GM12875 (cell line): Measurements from ENCODE around the gene TARDBP.
"Not testable (repeated sequence)": the region's sequence is repeated elsewhere in the genome, so short reads cannot be mapped to it uniquely, and the experiment has no call there.

Experiments used
- H3K4me3 ChIP-seq: one replicate; pipeline ENCODE4 v1.5.1; 2011; ENCODE audit warnings: low read depth, low read length, control low read depth
- TF ChIP-seq, protein P1 (sequence below): IDR thresholded peaks from 2 replicates; pipeline ENCODE4 v1.5.1; 2011; ENCODE audit warnings: low read depth, mild to moderate bottlenecking, control low read depth, inconsistent platforms, low read length, moderate library complexity, borderline replicate concordance; ENCODE audit not compliant: insufficient read depth

TARDBP gene

DNA sequence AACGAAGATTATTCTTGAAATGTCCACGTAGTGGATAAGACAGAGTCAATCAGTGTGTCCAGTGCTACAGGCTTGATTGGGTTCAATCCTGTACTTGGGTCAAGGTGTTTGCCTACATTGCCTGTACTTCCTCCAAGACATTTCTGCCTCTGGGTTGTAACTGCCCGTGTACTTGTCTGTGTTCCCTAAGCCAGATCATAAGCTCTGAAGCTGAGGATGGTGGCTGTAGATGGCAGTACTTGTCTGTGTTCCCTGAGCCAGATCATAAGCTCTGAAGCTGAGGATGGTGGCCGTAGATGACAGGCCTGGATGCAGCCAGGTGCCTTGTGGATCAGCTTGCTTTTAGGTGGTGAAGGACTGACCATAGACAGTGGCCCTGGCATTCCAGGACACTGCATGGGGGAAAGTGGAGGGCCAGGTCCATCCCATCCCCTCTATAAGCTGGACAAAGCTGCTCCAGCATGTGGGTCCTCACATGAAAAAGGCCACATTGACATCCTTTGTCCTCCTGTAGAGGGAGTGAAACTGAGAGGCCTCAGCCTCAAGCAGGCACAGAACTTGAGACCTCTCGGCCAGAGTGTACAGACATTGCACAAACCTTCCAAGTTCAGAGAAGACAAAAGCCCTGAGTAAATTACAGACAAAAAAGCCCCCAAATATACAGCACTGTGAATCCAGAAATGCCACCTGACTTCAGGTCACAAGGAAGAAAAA is 49.4 kb downstream of the TARDBP start:
- TF ChIP-seq, protein P1, sequence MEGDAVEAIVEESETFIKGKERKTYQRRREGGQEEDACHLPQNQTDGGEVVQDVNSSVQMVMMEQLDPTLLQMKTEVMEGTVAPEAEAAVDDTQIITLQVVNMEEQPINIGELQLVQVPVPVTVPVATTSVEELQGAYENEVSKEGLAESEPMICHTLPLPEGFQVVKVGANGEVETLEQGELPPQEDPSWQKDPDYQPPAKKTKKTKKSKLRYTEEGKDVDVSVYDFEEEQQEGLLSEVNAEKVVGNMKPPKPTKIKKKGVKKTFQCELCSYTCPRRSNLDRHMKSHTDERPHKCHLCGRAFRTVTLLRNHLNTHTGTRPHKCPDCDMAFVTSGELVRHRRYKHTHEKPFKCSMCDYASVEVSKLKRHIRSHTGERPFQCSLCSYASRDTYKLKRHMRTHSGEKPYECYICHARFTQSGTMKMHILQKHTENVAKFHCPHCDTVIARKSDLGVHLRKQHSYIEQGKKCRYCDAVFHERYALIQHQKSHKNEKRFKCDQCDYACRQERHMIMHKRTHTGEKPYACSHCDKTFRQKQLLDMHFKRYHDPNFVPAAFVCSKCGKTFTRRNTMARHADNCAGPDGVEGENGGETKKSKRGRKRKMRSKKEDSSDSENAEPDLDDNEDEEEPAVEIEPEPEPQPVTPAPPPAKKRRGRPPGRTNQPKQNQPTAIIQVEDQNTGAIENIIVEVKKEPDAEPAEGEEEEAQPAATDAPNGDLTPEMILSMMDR = 0 out of 2 replicates have a peak, but pooled peaks have one; percentile 4

DNA sequence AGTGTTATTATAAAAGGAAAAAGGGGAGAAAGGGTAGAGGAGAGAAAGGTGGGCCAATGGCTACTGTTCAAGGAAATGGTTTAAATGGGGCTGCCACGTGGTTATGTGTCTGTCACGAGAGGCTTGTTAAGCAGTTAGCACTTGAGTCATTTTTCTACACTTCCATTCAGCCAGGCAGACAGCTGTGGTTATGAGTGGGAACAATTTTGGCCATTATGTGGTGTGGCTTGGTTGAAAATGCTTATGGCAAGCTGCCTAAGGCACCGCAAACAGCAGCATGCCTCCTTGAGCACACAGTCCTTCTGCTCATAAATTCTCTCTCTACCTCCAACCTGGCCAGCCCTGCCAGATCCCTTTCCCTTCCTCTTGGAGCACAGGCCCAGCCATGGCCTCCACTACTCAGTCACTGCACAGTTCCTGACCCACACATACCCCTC is 50.5 kb downstream of the TARDBP start:
- no peak overlapping the region for H3K4me3 ChIP-seq
- TF ChIP-seq, protein P1 = no peak

More for the DNA sequence above, 49.4 kb downstream of the TARDBP start:
- H3K4me3 ChIP-seq = no peak overlapping the region

DNA sequence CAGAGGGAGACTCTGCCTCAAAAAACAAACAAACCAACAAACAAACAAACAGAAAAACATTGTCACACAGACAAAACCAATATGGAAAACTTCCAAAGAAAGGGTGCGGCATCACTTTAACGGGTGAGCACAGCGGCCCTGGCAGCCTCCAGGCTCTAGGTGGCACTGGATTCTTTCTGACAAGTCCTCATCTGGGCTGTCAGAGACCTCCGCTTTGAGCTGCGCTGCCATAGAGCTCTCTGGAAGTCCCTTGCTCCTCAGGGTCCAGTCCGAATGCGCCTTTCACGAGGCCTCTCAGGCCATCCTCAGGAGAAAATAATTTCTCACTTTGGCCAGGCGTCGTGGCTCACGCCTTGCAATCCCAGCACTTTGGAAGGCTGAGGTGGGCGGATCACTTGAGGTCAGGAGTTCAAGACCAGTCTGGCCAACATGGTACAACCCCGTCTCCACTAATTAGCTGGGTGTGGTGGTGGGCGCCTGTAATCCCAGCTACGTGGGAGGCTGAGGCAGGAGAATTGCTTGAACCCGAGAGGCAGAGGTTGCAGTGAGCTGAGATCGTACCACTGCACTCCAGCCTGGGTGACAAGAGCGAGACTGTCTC is 51.6 kb downstream of the TARDBP start:
- not testable (repeated sequence) for H3K4me3 ChIP-seq

DNA sequence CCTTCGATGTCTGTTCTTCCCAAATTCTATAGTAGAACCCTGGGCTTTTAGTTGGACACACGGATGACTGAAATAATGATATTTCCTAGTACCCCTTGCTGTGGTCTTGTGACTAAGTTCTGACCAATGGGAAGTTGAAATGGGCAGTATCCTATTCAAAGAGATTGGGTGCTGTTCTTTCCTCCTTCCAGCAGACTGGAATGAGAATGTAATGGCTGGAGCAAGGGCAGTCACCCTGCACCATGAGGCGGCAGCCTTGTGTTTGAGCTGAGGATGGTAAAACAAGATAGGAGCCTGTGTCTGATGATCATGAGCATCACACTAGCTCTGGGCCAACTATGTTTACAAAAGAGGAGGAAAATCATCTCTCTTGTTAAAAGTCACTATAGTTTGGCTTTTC is 52.5 kb downstream of the TARDBP start:
- TF ChIP-seq, protein P1 = no peak

DNA sequence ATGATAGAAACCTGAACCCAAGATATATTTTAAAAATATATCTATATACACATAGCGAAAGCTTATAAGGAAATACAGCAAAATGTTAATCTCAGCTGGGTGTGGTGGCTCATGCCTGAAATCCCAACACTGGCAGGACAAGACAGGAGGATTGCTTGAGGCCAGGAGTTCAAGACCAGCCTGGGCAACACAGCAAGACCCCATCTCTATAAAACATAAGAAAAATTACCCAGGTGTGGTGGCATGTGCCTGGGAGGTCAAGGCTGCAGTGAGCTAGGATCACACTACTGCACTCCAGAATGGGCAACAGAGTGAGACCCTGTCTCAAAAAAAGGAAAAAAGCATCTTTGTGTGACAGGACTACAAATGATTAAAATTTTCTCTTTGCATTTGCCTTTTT is 53.3 kb downstream of the TARDBP start:
- TF ChIP-seq, protein P1 = no peak
- H3K4me3 ChIP-seq = no peak overlapping the region

More for the DNA sequence above, 52.5 kb downstream of the TARDBP start:
- H3K4me3 ChIP-seq = no peak overlapping the region

DNA sequence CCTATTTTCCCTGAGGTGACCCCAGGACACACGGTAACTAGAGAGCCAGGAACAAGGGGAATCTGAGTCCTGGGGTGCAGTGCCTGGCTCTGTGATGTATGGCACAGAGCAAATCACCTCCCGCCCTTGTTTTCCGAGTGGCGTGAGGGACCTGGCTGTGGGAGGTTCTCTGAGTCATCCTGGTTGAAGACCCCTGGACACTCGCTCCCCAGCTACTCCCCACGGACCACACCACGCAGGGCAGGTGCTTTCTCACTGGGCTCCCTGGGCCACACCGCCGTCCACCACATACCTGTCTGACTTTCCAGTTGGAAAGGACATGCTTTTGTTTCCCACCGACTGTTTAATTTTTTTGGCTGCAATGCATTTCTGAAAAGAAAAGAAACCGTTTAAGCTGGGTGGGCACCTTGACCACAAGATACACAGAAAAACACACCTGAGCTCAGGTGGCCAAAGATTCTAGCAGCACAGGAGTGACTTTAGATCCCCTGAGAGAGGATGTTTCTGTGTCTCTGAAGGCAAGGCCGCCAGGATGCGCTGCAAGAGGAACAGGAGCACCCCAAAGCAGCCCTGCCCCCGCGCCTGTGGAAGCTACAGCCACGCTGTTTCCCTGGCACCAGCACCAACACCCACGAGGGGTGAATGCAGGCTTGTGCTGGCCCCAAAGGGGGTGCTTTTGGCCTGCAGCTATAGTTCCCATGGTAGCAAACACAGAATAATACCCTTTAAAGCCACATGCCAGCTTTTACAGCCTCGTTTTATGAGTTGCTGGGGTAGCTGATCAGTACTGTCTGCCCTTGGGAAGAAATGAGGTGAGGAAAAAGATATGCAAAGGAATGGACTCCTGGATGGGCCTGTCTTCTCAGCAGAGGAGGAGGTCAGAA is 55.5 kb downstream of the TARDBP start:
- TF ChIP-seq, protein P1 = no peak

DNA sequence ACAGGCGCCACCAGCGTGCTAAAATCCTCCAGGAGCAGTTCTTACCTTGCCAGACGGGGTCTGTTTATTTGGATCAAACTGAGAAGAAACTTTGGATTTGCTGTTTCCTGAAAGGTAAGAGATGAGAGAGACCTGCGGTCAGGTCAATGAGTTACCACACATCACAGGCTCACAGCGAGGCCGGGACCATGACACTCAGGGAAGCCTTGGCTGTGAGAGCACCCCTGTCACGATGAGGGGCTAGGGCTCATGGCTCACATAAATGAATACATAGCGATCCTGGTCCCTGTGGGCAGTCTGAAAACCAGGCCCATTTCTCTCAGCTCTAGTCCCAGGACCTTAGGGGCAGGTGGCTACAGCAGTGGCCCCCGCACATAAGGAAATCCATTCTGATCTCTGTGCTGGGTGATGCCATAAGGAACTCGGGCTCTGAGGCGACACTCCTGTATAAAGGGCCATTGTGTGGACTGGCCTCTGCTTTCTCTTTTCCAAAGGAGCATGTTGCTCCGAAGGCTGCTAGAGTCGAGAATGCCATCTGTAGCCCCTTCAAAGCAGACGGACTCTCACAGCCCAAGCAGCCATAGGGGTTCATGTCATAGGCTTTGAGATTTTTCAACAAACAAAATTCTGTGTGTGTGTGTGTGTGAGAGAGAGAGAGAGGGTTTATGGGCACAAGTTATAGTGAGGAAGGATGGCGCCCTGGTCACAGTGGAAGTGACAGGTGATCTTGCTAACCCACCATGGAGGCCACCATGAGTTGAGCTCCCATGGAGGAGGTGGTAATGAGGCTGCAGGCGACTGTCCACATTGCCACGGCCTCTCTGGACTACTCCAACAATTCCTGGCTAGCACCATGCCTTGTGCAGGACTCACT is 56.4 kb downstream of the TARDBP start:
- no peak overlapping the region for H3K4me3 ChIP-seq
- TF ChIP-seq, protein P1 = no peak

More for the DNA sequence above, 55.5 kb downstream of the TARDBP start:
- H3K4me3 ChIP-seq = no peak overlapping the region
